ENCODE data around the gene HDAC4.

- TF ChIP-seq POLR2A (IDR thresholded peaks at IDR 0.05) (no peak), CTCF (IDR thresholded peaks at IDR 0.05) (no peak)
Observed at GRCh38 chr2:239061121-239061666, 339.6 kb downstream of the HDAC4 start.

Measured in tibial nerve (tissue), 3 donors.